Breast epithelium (tissue), 4 donors: ENCODE results near the gene L3MBTL3. TPM values are rescaled to one million over a fixed set of nuclear protein-coding genes. Genes with fewer than 3 reads are reported as not detected.

Source experiments
- DNase-seq, 2 donors: peaks; one replicate each; pipeline ENCODE4 v3.0.0-alpha.2; 2019; ENCODE audit warnings: low spot score in 2 of 2
- H3K27ac ChIP-seq, 2 donors: fragments of 200-600 bp; sonication (generic) in 1 of 2; one replicate each; pipeline ENCODE4 v1.5.1; 2016 to 2019; ENCODE audit warnings: mild to moderate bottlenecking in 1 of 2
- H3K27me3 ChIP-seq, 2 donors: fragments of 200-600 bp; sonication (generic) in 1 of 2; one replicate each; pipeline versions ENCODE4 v1.5.1 to v1.6.0; 2017 to 2019; ENCODE audit warnings: control low read depth in 1 of 2, mild to moderate bottlenecking in 1 of 2
- H3K36me3 ChIP-seq: fragments of 200-600 bp; one replicate; pipeline ENCODE4 v1.5.1; 2019
- H3K4me1 ChIP-seq, 2 donors: fragments of 200-600 bp; sonication (generic); one replicate each; pipeline ENCODE4 v1.5.1; 2016 to 2019; ENCODE audit warnings: control low read depth in 1 of 2
- H3K4me3 ChIP-seq, 3 donors: fragments of 200-600 bp; sonication (generic); 1 replicate in 2 of 3; 2 replicates in 1 of 3; pipeline ENCODE4 v1.5.1; 2016 to 2019; ENCODE audit warnings: mild to moderate bottlenecking in 3 of 3, moderate library complexity in 2 of 3
- H3K9me3 ChIP-seq, 2 donors: fragments of 200-600 bp; sonication (generic) in 1 of 2; one replicate each; pipeline ENCODE4 v1.5.1; 2016 to 2019; ENCODE audit warnings: control low read depth in 1 of 2
- POLR2A ChIP-seq: fragments of 450-650 bp; IDR thresholded peaks from one replicate; pipeline ENCODE4 v1.6.1; 2016; ENCODE audit warnings: antibody characterized with exemption, mild to moderate bottlenecking, moderate library complexity
- POLR2AphosphoS5 ChIP-seq, 3 donors: sonication (generic); formaldehyde crosslinking; IDR thresholded peaks; one replicate each; pipeline ENCODE4 v1.6.1; 2017; ENCODE audit warnings: antibody characterized with exemption in 3 of 3
- intact Hi-C: fragments of 100-400 bp; cut with DNase I; formaldehyde crosslinking; loops from one replicate; pipeline ENCODE4 v1.15.1; 2023; ENCODE audit warnings: low total_unique reads
- total RNA-seq, 3 donors: library from RNA; depleted of rRNA; stranded (reverse); fragments of >200 nt; gene quantifications; one replicate each; pipeline ENCODE4 v1.1.0, GENCODE V29; 2016
- TF ChIP-seq, protein P1 (sequence below), 3 donors: fragments of 450-650 bp; IDR thresholded peaks; one replicate each; pipeline ENCODE4 v1.5.1; 2016 to 2017; ENCODE audit warnings: antibody characterized with exemption in 3 of 3, mild to moderate bottlenecking in 3 of 3, moderate library complexity in 3 of 3

L3MBTL3 gene
- total RNA-seq, 3 donors from 2014 or later: 7.4 to 16.7 (median 9.7) TPM

DNA sequence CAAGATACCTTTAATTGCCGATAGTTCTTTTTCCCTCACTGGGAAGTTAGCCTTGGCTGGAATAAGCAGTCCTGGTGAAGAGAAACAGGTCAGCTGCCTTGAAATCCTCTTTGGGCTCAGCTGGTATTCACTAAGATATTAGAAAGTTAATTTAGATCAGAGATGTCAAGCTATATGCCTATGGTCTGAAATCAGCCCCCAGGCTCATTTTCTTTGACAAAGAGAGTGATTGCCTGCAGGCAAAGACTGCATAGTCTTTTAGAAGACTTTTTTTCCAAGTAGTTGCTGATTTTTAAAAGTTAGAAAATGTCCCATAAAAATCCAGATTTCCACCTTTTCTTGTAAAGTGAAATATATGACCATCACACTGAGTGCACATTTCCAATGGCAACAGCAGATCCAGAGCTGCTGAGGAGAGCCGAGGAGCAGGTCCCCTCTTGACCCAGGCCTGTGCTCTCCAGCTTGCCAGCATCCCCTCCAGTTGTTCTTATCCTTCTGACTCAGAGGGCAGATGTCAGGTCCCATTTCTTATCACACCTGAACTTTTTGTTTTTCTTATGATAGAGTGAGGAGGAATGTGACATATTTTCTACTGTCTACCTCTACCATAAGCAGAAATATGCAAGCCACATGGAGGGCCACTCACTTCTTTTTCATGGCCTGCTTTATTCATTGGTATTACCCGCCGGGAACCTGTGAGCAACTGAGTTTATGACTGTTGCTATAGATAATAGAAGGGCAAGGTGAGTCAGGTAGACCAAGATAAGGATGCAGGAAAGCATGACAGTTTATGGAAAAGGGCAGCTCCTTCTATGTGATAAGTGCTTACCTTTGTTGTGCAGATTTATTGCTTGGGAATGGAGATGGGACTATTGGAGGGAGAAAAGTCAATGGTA lies 17.6 kb upstream of the L3MBTL3 start:
- no peak overlapping the region for H3K27ac ChIP-seq
- H3K27me3 ChIP-seq: no peaks in the 10 kb centered on the region
- no peaks in the 10 kb centered on the region for H3K4me1 ChIP-seq
- DNase-seq: no peak
- no peaks in the 10 kb centered on the region for H3K9me3 ChIP-seq
- H3K4me3 ChIP-seq: no peak overlapping the region
- TF ChIP-seq, protein P1, sequence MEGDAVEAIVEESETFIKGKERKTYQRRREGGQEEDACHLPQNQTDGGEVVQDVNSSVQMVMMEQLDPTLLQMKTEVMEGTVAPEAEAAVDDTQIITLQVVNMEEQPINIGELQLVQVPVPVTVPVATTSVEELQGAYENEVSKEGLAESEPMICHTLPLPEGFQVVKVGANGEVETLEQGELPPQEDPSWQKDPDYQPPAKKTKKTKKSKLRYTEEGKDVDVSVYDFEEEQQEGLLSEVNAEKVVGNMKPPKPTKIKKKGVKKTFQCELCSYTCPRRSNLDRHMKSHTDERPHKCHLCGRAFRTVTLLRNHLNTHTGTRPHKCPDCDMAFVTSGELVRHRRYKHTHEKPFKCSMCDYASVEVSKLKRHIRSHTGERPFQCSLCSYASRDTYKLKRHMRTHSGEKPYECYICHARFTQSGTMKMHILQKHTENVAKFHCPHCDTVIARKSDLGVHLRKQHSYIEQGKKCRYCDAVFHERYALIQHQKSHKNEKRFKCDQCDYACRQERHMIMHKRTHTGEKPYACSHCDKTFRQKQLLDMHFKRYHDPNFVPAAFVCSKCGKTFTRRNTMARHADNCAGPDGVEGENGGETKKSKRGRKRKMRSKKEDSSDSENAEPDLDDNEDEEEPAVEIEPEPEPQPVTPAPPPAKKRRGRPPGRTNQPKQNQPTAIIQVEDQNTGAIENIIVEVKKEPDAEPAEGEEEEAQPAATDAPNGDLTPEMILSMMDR (IDR thresholded peaks at IDR 0.05): no peak
- intact Hi-C loops: no loop called here
- H3K36me3 ChIP-seq: no peaks in the 10 kb centered on the region

DNA sequence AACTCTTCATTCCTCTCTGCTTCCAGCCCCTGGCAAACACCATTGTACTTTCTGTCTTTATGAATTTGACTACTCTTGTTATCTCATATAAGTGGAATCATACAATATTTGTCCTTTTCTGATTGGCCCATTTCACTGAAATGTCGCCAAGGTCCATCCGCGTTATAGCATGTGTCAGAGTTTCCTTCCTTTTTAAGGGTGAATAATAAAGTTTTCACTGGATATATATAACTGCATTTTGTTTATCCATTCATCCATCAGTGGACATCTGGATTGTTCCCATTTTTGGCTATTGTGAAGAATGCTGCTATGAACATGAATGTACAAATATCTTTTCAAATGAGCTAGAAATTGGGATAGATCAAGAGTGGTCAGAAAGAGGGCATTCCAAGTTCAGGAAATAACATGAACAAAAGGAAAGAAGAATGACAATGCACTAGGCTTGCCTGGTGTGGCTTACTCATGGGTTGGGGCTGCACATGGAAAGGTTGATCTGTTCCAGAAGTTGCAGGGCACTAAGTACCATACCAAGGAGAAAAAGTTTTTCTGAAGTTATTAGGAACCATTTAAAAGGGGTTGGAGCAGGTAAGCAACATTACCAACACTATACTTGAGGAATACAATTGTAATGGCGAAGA lies 10.0 kb upstream of the L3MBTL3 start:
- TF ChIP-seq POLR2AphosphoS5 (IDR thresholded peaks at IDR 0.05) (no peak), POLR2A (no peak)
- TF ChIP-seq, protein P1 (IDR thresholded peaks at IDR 0.05): no peak
- Histone ChIP-seq H3K27me3 (no peaks in the 10 kb centered on the region), H3K4me3 (no peak overlapping the region), H3K27ac (no peak overlapping the region), H3K4me1 (no peaks in the 10 kb centered on the region), H3K36me3 (no peaks in the 10 kb centered on the region), H3K9me3 (no peaks in the 10 kb centered on the region)
- intact Hi-C loops: no loop called here
- DNase-seq: no peak

DNA sequence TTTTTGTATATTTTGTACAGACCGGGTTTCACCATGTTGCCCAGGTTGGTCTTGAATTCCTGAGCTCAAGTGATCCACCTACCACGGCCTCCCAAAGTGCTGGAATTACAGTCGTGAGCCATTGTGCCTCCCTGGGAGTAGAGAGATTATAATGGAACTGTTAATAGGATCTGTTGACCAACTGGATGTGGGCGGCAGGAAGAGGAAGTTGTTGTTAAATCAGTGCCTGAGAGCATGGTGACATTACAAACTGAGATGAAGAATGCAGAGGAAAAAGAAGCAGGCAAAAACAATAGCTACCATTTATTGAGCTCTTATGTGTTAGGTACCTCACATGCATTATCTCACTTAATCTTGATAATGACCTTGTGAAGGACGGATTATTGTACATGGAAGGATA lies 9.2 kb upstream of the L3MBTL3 start:
- intact Hi-C loops: no loop called here
- DNase-seq: no peak
- no peaks in the 10 kb centered on the region for H3K36me3 ChIP-seq

DNA sequence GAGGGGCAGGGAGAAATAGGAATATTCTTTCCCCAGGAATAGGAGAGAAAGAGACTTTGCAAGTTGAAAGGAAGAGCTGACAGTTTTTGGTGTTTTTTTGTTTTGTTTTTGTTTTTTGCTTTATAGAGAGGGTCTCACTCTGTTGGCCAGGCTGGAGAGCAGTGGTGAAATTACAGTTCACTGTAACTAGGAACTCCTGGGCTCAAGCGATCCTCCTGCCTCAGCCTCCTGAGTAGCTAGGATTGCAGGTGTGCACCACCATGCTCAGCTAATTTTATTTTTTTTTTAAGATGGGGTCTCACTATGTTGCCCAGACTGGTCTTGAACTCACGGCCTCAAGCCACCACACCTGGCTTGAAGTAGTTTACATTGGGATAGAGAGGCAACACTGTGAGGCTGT lies 8.0 kb upstream of the L3MBTL3 start:
- Histone ChIP-seq H3K27ac (no peak overlapping the region), H3K4me1 (no peaks in the 10 kb centered on the region), H3K4me3 (no peak overlapping the region), H3K36me3 (no peaks in the 10 kb centered on the region), H3K27me3 (no peaks in the 10 kb centered on the region), H3K9me3 (no peaks in the 10 kb centered on the region)
- TF ChIP-seq POLR2A (no peak), POLR2AphosphoS5 (IDR thresholded peaks at IDR 0.05) (no peak)
- TF ChIP-seq, protein P1 (IDR thresholded peaks at IDR 0.05): no peak
- intact Hi-C loops: no loop called here
- DNase-seq: no peak

More for the DNA sequence above, 9.2 kb upstream of the L3MBTL3 start:
- H3K27me3 ChIP-seq: no peaks in the 10 kb centered on the region
- H3K4me3 ChIP-seq: no peak overlapping the region
- H3K9me3 ChIP-seq: no peaks in the 10 kb centered on the region
- H3K27ac ChIP-seq: no peak overlapping the region
- H3K4me1 ChIP-seq: no peaks in the 10 kb centered on the region
- no peak for TF ChIP-seq POLR2AphosphoS5 (IDR thresholded peaks at IDR 0.05)
- TF ChIP-seq, protein P1 (IDR thresholded peaks at IDR 0.05): no peak
- no peak for TF ChIP-seq POLR2A

DNA sequence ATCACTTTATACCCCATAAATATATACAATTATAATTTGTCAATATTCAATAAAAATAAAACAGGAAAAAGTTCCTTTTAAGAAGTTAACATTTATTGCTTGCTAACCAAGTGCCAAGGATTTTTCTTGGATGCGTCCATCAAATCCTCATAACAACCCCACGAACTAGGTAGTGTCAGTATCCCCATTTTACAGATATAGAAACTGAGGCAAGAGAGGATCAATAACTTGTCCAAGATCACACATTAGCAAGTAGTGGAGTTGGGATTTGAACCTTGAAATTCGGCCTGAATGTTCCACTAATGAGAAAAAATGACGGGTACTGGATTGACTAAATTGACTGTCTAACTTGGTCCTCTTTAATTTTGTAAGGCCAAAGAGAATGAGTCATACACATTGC lies 5.7 kb upstream of the L3MBTL3 start:
- intact Hi-C loops: no loop called here
- no peak for DNase-seq

More for the DNA sequence above, 5.7 kb upstream of the L3MBTL3 start:
- H3K27me3 ChIP-seq: no peaks in the 10 kb centered on the region
- no peaks in the 10 kb centered on the region for H3K4me1 ChIP-seq
- no peak overlapping the region for H3K27ac ChIP-seq
- TF ChIP-seq POLR2A (no peak), POLR2AphosphoS5 (IDR thresholded peaks at IDR 0.05) (no peak)
- TF ChIP-seq, protein P1 (IDR thresholded peaks at IDR 0.05): no peak
- no peaks in the 10 kb centered on the region for H3K36me3 ChIP-seq
- H3K9me3 ChIP-seq: no peaks in the 10 kb centered on the region
- H3K4me3 ChIP-seq: no peak overlapping the region
